ENCODE measurements around the gene SCRT2.
"Not testable (repeated sequence)": the region's sequence is repeated elsewhere in the genome, so short reads cannot be mapped to it uniquely, and the experiment has no call there.

SCRT2 gene

GRCh38 chr20:675453-676314 is at the start of gene SCRT2:
TSS of gene SCRT2 (minus strand) at chr20:675802. CDS start at chr20:675601, 201 bp downstream.
- DNase-seq (ENCODE audit: low spot score): peak; percentile 42

DNA sequence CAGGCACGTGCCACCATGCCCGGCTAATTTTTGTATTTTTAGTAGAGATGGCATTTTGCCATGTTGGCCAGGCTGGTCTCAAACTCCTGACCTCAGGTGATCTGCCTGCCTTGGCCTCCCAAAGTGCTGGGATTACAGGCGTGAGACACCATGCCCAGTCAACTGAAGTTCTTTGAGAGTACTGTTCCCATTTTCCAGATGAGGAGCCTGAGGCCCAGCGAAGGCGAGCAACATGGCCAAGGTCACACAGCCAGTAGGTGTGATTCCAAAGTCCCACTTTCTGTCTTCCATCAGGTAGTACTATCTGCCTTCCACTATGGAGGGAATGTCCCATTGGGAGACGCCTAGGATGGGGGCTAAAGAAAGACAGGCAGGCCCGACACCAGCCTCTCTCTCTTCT is 49.2 kb upstream of the SCRT2 start:
- DNase-seq (ENCODE audit: low spot score): not testable (repeated sequence)

DNA sequence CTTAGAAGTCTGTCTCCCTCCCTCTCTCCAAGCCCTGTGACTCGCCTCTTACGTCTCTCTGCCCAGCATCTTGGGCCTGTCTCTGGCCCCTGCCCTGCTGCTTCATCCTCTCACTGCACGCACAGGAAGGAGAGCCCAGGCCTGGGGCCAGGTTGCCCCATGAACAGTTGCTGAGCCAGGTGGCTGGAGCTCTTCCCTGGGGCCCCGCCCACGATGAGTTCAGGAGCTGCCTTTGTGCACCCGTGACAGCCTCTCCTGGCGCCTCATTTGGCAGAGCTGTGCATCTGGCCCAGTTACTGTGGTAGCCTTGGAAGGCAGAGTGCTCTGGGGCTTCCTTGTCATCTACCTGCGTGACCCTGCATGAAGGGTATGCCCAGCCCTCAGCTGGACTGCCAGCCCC is 48.2 kb upstream of the SCRT2 start:
- no peak for DNase-seq (ENCODE audit: low spot score)

- no peak for DNase-seq (ENCODE audit: low spot score)
Observed at GRCh38 chr20:722822-723644, 47.4 kb upstream of the SCRT2 start.

- no peak for DNase-seq (ENCODE audit: low spot score)
Observed at GRCh38 chr20:721876-722275, 46.3 kb upstream of the SCRT2 start.

GRCh38 chr20:719816-720215 is 44.2 kb upstream of the SCRT2 start:
- no peak for DNase-seq (ENCODE audit: low spot score)

GRCh38 chr20:719068-719467 is 43.5 kb upstream of the SCRT2 start:
- no peak for DNase-seq (ENCODE audit: low spot score)

DNA sequence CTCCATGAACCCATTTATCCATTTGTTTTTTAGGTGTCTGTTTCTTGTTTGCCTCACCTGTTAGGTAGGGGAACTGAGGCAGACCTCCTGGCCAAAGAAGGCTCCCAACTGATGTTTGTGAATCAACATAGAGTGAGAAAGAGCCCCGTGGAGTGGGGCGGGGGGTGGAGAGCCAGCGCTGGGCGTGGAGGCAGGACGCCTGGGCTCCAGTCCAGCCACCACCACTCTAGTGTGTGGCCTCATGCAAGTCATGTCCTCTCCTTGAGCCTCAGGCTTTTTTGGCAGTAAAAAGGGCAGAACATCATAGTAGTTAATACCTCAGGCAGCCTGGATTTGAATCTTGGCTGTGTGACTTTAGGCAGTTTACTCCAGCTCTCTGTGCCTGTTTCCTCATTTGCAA is 42.2 kb upstream of the SCRT2 start:
- DNase-seq (ENCODE audit: low spot score): no peak

GRCh38 chr20:717271-717670 is 41.7 kb upstream of the SCRT2 start:
- no peak for DNase-seq (ENCODE audit: low spot score)

DNA sequence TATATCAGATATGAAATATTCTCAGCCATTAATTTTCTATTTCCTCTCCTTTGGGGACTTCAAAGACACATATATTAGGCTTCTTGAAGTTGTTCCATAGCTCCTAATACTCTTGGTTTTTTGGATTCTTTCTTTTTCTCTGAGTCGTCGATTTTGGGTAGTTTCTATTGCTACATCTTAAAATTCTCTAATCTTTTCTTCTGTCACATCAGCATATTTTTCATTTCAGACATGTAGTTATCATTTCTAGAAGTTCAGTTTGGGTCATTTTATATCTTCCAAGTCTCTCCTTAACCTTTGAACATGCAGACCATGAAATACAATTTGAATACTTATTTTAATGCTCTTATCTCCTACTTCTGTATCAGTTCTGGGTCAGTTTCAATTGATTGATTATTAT is 38.9 kb upstream of the SCRT2 start:
- DNase-seq (ENCODE audit: low spot score): no peak

DNA sequence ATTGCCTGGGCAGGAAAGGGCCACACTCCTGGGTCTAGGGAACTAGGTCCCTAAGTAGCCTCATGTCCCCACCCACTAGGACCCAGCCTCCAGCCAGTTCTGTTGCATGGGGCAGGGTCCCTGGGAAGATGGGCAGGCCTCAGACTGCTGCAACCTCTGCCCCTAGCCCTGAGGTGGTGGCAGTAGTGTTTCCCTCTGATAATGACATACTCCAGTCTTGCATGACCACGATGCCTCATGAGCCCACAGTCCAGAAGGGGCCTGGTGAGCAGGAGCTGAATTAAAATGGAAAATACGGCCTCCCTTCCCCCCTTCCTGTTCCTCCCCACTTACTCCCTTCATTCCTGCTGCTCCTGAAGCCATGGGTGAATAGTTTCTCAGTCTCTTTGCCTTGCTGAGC is 36.0 kb upstream of the SCRT2 start:
- no peak for DNase-seq (ENCODE audit: low spot score)

DNA sequence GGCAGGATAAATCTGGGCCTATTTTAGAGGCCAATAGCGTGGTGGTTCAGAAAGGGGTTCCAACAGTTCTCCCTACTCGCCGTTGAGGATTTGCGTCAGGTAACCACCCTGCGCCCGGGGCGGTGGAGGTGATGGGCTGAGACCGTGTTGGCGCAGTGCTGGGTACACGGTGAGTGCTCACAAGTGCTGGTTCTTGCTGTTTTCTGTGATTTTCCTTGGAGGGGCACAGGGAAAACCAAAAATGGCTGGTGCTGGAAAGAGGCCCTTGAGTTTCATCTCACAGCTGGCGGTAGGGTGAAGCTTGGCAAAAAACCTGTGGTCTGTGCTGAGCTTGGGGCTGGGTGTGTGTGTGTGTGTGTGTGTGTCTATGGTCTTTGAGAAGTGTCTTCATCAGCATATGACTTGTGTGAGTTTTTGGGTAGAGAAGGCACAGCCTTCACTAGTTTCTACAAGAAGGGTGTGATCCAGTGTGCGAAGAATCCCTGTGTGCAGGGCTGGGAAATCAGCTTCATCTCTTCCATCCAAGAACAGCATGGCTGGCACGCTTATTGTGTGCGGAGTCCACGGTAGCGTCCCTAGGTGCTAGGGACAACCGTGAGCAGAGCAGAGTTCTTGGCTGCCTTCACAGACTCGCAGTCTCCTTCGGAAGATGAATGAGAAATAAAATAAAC is 35.3 kb upstream of the SCRT2 start:
- no peak for DNase-seq (ENCODE audit: low spot score)

- no peak for DNase-seq (ENCODE audit: low spot score)
Observed at GRCh38 chr20:709991-710779, 34.6 kb upstream of the SCRT2 start.

- no peak for DNase-seq (ENCODE audit: low spot score)
Observed at GRCh38 chr20:709423-709822, 33.8 kb upstream of the SCRT2 start.

- DNase-seq (ENCODE audit: low spot score): no peak
Observed at GRCh38 chr20:708956-709355, 33.4 kb upstream of the SCRT2 start.

DNA sequence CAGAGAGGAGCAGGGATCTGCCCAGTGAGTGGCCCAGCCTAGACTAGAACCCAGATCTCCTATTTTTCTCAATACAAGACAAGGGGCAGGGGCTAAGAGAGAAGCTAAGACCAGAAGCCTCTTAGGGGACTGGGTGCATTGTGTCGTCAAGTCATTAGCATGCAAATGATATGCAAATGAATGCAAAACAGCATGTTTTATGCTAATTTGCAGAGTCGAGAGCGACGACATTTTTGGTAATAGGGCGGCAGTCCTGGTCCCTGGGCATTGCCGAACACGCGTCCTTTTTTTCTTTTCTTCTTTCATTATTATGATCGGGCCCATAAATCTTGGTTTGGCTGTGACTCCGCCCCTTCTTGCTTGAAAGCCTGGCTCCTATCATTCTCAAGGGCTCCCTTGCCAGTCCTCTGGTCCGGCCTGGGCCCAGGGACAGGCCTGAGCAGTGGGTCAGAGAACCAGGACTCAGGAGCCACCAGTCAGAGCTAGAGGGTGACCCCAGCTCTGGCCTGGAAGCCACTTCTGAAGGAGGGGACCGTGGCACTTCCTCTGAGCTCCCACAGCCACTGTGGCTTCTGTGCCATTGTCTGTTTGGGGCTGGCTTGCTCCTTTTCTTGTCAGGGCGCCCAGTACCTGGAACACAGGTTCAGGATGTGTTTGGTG is 32.0 kb upstream of the SCRT2 start:
- no peak for DNase-seq (ENCODE audit: low spot score)

DNA sequence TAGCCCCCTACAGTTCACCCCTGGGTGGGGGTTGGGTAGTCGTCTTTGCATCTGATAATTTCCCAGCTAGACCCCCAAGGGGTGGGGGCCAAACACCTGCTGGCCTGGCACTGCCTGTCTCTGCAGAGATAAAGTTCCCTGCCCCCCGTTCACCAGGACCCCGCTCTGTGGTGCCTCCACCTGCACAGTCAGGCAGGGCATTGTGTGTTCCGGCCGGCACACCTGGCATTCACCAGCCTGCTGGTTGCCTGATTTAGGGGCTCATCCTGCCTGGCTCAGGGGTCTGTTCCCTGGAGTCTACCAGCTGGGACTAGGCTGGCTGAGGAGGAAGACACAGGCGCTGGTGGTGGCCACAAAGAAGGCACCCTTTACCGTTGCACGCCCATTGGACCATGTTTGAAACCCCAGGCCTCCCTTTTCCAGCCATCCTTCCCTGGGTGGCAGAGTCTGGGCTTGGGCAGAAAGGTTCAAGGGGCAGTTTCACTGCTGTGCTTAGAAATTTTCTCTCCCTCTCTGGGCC is 30.8 kb upstream of the SCRT2 start:
- DNase-seq (ENCODE audit: low spot score): no peak

- no peak for DNase-seq (ENCODE audit: low spot score)
Observed at GRCh38 chr20:704726-705125, 29.1 kb upstream of the SCRT2 start.

GRCh38 chr20:703426-703825 is 27.8 kb upstream of the SCRT2 start:
- no peak for DNase-seq (ENCODE audit: low spot score)

- DNase-seq (ENCODE audit: low spot score): no peak
Observed at GRCh38 chr20:703006-703405, 27.4 kb upstream of the SCRT2 start.

Measured in kidney tubule cell (primary cell).